ENCODE results near the gene MAPK14. TPM values are rescaled to one million over a fixed set of nuclear protein-coding genes. Genes with fewer than 3 reads are reported as not detected.
"Not testable (repeated sequence)": the region's sequence is repeated elsewhere in the genome, so short reads cannot be mapped to it uniquely, and the experiment has no call there.

The MAPK14 gene
- total RNA-seq, 1 donor from 2014 or later, result 67.9 TPM

DNA sequence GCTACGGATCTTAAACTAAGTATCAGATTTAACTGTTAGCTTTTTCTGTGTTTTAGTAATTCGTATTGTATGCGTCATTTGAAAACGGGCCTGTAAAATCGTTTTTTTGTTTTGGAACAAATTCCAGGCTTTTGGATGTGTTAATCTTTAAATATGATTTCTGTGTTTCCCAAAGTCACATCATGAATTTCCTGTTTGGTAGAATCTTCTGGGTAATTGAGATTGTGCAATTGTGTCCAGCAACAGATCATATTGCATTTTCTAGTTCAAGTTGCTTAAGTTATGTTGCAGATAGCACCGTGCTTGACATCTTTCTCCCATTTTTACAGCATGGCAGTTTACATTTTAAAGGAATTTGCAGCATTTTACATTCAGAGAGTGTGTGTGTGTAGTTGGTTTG is 1.9 kb downstream of the MAPK14 start:
- peaks cover 49% of the 10 kb centered on the region for H3K4me1 ChIP-seq
- intact Hi-C loops (cut with DNase I), result loop anchor here (5.0 kb wide), 1 partner anchor 68 kb away; no protein-coding TSS in a partner anchor
- ATAC-seq, result no peak
- TF ChIP-seq CTCF (IDR thresholded peaks at IDR 0.05), result no peak
- no peaks in the 10 kb centered on the region for H3K36me3 ChIP-seq
- no peak for DNase-seq
- H3K27ac ChIP-seq, result peak overlapping the region; percentile 96
- H3K9me3 ChIP-seq, result no peaks in the 10 kb centered on the region
- peak overlapping the region; percentile 96 for H3K4me3 ChIP-seq
- peaks cover under 1% of the 10 kb centered on the region for H3K27me3 ChIP-seq (ENCODE audit: low read depth)

GRCh38 chr6:36032261-36032660 is 4.7 kb downstream of the MAPK14 start:
- Histone ChIP-seq H3K27ac (no peak overlapping the region), H3K27me3 (ENCODE audit: low read depth) (no peaks in the 10 kb centered on the region), H3K4me3 (no peak overlapping the region), H3K4me1 (peaks cover 76% of the 10 kb centered on the region), H3K36me3 (no peaks in the 10 kb centered on the region), H3K9me3 (no peaks in the 10 kb centered on the region)
- intact Hi-C loops (cut with DNase I), result no loop called here
- DNase-seq (no peak), ATAC-seq (no peak)
- no peak for TF ChIP-seq CTCF (IDR thresholded peaks at IDR 0.05)

GRCh38 chr6:36033144-36033543 is 5.5 kb downstream of the MAPK14 start:
- intact Hi-C loops (cut with DNase I); H3K36me3 ChIP-seq; H3K4me3 ChIP-seq; H3K27me3 ChIP-seq (ENCODE audit: low read depth); H3K9me3 ChIP-seq; ATAC-seq; H3K27ac ChIP-seq; DNase-seq: not testable (repeated sequence)
- peaks cover 85% of the 10 kb centered on the region for H3K4me1 ChIP-seq

- no peak for TF ChIP-seq CTCF (IDR thresholded peaks at IDR 0.05)
- H3K27ac ChIP-seq, result no peak overlapping the region
- intact Hi-C loops (cut with DNase I), result no loop called here
- DNase-seq (no peak), ATAC-seq (peak; percentile 68 to 71)
- H3K4me3 ChIP-seq, result no peak overlapping the region
- H3K4me1 ChIP-seq, result peaks cover 93% of the 10 kb centered on the region
- no peaks in the 10 kb centered on the region for H3K27me3 ChIP-seq (ENCODE audit: low read depth)
- H3K9me3 ChIP-seq, result no peaks in the 10 kb centered on the region
- no peaks in the 10 kb centered on the region for H3K36me3 ChIP-seq
Observed at GRCh38 chr6:36033935-36034334, 6.3 kb downstream of the MAPK14 start.

GRCh38 chr6:36034441-36034840 is 6.8 kb downstream of the MAPK14 start:
- H3K27me3 ChIP-seq (ENCODE audit: low read depth), result no peaks in the 10 kb centered on the region
- no peak overlapping the region for H3K4me3 ChIP-seq
- no peak overlapping the region for H3K27ac ChIP-seq
- TF ChIP-seq CTCF (IDR thresholded peaks at IDR 0.05), result no peak
- intact Hi-C loops (cut with DNase I), result no loop called here
- H3K4me1 ChIP-seq, result peaks cover 98% of the 10 kb centered on the region
- no peak for DNase-seq
- no peaks in the 10 kb centered on the region for H3K36me3 ChIP-seq
- no peak for ATAC-seq
- H3K9me3 ChIP-seq, result no peaks in the 10 kb centered on the region

DNA sequence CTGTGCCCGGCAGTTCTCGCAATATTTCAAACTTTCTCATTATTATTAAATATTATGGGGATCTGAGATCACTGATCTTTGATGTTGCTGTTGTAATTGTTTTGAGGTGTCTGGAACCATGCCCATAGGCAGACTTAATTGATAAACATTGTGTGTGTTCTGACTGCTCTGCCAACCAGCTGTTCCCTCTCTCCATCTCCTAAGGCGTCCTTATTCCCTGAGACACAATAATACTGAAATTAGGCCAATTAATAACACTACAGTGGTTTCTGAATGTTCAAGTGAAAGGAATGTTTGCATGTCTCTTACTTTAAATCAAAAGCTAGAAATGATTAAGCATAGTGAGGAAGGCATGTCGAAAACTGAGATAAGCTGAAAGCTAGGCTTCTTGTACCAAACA is 7.6 kb downstream of the MAPK14 start:
- peaks cover 98% of the 10 kb centered on the region for H3K4me1 ChIP-seq
- TF ChIP-seq CTCF (IDR thresholded peaks at IDR 0.05), result no peak
- no peak overlapping the region for H3K4me3 ChIP-seq
- peak in 1 of 2 donors; percentile 37 for ATAC-seq
- DNase-seq, result no peak
- H3K27me3 ChIP-seq (ENCODE audit: low read depth), result no peaks in the 10 kb centered on the region
- H3K9me3 ChIP-seq, result no peaks in the 10 kb centered on the region
- intact Hi-C loops (cut with DNase I), result no loop called here
- H3K36me3 ChIP-seq, result no peaks in the 10 kb centered on the region
- no peak overlapping the region for H3K27ac ChIP-seq
